ENCODE results near the gene STRAP. TPM values are rescaled to one million over a fixed set of nuclear protein-coding genes. Genes with fewer than 3 reads are reported as not detected.

Gene STRAP
- total RNA-seq, 1 experiment from 2014 or later: 205 TPM

DNA sequence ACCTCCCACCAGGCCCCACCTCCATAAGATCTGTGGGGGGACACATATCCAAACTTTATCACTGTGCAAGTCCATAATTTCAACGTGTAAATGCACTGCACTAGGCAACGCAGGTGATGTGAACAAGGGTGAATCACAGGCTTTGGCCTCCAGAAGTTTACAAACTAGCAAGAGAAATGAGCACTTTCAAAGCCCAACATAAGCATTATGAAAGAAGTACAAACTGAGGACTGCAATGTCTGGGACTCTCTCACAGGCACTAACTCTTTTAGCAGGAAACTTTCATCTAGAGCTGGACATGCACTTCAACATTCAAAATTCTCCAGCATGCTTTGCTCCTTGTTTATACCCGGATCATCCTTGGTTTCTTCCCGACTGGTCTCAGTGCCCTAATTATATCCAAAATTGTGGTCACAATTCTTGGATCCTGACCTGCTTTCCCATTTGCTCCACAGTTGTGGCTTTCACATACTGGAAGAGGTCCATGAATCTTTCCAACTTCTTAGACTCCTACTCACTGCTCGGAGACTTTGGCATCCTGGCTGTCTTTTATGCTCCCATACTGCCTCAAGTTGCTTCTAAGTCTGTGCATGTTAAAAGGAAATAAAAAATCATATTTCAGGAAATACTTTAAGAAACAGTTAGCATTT, 44.9 kb upstream of the STRAP start:
- no peak overlapping the region for H3K27ac ChIP-seq
- no peak for DNase-seq
- no peak overlapping the region for H3K4me2 ChIP-seq
- H3F3A ChIP-seq (ENCODE audit: insufficient read depth, low read depth): no peaks in the 10 kb centered on the region
- no peak overlapping the region for H3K4me3 ChIP-seq
- no peaks in the 10 kb centered on the region for H3K79me2 ChIP-seq (ENCODE audit: low read depth)
- intact Hi-C loops (cut with micrococcal nuclease; ENCODE audit: unreplicated experiment): no loop called here
- POLR2A ChIA-PET (ENCODE audit: unreplicated experiment): no interaction called here
- H3K9me2 ChIP-seq (ENCODE audit: insufficient read depth): no peaks in the 10 kb centered on the region
- H3K9me3 ChIP-seq (ENCODE audit: insufficient read depth, low read depth): no peaks in the 10 kb centered on the region
- no peaks in the 10 kb centered on the region for H3K27me3 ChIP-seq (ENCODE audit: insufficient read depth, low read depth)
- 0 out of 2 replicates have a peak, but pooled peaks cover 9% of the 10 kb centered on the region for H3K4me1 ChIP-seq (replicated peaks; ENCODE audit: insufficient read depth)
- no peaks in the 10 kb centered on the region for H3K36me3 ChIP-seq (ENCODE audit: low read depth)
- CTCF ChIA-PET: no interaction called here
- TF ChIP-seq EZH2 (IDR thresholded peaks at IDR 0.05; ENCODE audit: low read depth): no peak
- TF ChIP-seq CTCF (conservative IDR thresholded peaks at IDR 0.05): no peak
- H2AFZ ChIP-seq: no peak overlapping the region
- no peaks in the 10 kb centered on the region for H4K20me1 ChIP-seq (ENCODE audit: insufficient read depth)
- no TSS peak for BruUV-seq (replicated peaks)

- BruUV-seq (replicated peaks): no TSS peak
- Histone ChIP-seq H3F3A (ENCODE audit: insufficient read depth, low read depth) (no peaks in the 10 kb centered on the region), H3K79me2 (ENCODE audit: low read depth) (no peaks in the 10 kb centered on the region), H3K4me1 (replicated peaks; ENCODE audit: insufficient read depth) (0 out of 2 replicates have a peak, but pooled peaks cover 9% of the 10 kb centered on the region), H2AFZ (no peak overlapping the region), H3K9me3 (ENCODE audit: insufficient read depth, low read depth) (no peaks in the 10 kb centered on the region), H3K36me3 (ENCODE audit: low read depth) (no peaks in the 10 kb centered on the region), H3K4me3 (no peak overlapping the region), H3K27ac (no peak overlapping the region), H4K20me1 (ENCODE audit: insufficient read depth) (no peaks in the 10 kb centered on the region), H3K4me2 (no peak overlapping the region), H3K27me3 (ENCODE audit: insufficient read depth, low read depth) (no peaks in the 10 kb centered on the region), H3K9me2 (ENCODE audit: insufficient read depth) (no peaks in the 10 kb centered on the region)
- POLR2A ChIA-PET (ENCODE audit: unreplicated experiment): interaction anchor here (0.6 kb wide), 1 partner anchor 1170 kb away, joined by 4 read pairs; no protein-coding TSS in a partner anchor
- no peak for TF ChIP-seq CTCF (conservative IDR thresholded peaks at IDR 0.05)
- TF ChIP-seq EZH2 (IDR thresholded peaks at IDR 0.05; ENCODE audit: low read depth): no peak
- CTCF ChIA-PET: no interaction called here
- DNase-seq: no peak
- intact Hi-C loops (cut with micrococcal nuclease; ENCODE audit: unreplicated experiment): no loop called here
Measured at GRCh38 chr12:15839041-15839440, 43.1 kb upstream of the STRAP start.

DNA sequence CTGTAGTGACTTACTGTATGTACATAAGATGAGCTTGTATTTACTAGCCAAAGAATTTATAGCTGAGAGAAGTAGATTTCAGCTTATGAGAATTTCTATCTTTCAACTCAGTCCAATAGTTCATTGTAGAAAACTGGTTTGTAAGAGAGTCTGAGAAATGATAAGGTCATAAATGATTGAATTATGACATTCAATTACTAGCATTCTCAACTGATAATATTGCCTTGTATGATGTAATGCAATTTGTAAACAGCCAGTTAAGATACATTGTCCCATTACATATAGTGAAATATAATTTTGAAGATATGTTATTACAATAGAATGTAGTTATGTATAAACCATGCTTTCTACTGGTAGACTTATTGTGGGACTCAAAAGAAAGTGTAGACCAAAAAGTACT, 42.5 kb upstream of the STRAP start:
- no peaks in the 10 kb centered on the region for H3F3A ChIP-seq (ENCODE audit: insufficient read depth, low read depth)
- no peaks in the 10 kb centered on the region for H3K79me2 ChIP-seq (ENCODE audit: low read depth)
- BruUV-seq (replicated peaks): no TSS peak
- TF ChIP-seq EZH2 (IDR thresholded peaks at IDR 0.05; ENCODE audit: low read depth) (no peak), CTCF (conservative IDR thresholded peaks at IDR 0.05) (no peak)
- H3K27me3 ChIP-seq (ENCODE audit: insufficient read depth, low read depth): no peaks in the 10 kb centered on the region
- no peaks in the 10 kb centered on the region for H3K9me3 ChIP-seq (ENCODE audit: insufficient read depth, low read depth)
- ChIA-PET CTCF (no interaction called here), POLR2A (ENCODE audit: unreplicated experiment) (no interaction called here)
- no peaks in the 10 kb centered on the region for H3K36me3 ChIP-seq (ENCODE audit: low read depth)
- H2AFZ ChIP-seq: no peak overlapping the region
- intact Hi-C loops (cut with micrococcal nuclease; ENCODE audit: unreplicated experiment): no loop called here
- H3K4me2 ChIP-seq: no peak overlapping the region
- H3K4me3 ChIP-seq: no peak overlapping the region
- H3K4me1 ChIP-seq (replicated peaks; ENCODE audit: insufficient read depth): 0 out of 2 replicates have a peak, but pooled peaks cover 4% of the 10 kb centered on the region
- no peak for DNase-seq
- no peak overlapping the region for H3K27ac ChIP-seq
- H3K9me2 ChIP-seq (ENCODE audit: insufficient read depth): no peaks in the 10 kb centered on the region
- H4K20me1 ChIP-seq (ENCODE audit: insufficient read depth): no peaks in the 10 kb centered on the region
